HG02852 (cell line): ENCODE data around the gene OVCH1.

Experiments used
- ATAC-seq: cut with Tn5 transposase; IDR thresholded peaks from one replicate; pipeline ENCODE4 v1.9.1; 2021; ENCODE audit warnings: mild to moderate bottlenecking, moderate library complexity; ENCODE audit not compliant: unreplicated experiment

Gene OVCH1, protein sequence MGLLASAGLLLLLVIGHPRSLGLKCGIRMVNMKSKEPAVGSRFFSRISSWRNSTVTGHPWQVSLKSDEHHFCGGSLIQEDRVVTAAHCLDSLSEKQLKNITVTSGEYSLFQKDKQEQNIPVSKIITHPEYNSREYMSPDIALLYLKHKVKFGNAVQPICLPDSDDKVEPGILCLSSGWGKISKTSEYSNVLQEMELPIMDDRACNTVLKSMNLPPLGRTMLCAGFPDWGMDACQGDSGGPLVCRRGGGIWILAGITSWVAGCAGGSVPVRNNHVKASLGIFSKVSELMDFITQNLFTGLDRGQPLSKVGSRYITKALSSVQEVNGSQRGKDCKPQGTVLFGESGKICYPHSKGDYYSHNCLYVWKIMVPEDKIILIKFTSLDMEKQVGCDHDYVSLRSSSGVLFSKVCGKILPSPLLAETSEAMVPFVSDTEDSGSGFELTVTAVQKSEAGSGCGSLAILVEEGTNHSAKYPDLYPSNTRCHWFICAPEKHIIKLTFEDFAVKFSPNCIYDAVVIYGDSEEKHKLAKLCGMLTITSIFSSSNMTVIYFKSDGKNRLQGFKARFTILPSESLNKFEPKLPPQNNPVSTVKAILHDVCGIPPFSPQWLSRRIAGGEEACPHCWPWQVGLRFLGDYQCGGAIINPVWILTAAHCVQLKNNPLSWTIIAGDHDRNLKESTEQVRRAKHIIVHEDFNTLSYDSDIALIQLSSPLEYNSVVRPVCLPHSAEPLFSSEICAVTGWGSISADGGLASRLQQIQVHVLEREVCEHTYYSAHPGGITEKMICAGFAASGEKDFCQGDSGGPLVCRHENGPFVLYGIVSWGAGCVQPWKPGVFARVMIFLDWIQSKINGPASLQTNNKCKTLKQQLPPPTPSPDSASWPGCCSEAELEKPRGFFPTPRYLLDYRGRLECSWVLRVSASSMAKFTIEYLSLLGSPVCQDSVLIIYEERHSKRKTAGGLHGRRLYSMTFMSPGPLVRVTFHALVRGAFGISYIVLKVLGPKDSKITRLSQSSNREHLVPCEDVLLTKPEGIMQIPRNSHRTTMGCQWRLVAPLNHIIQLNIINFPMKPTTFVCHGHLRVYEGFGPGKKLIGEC

DNA sequence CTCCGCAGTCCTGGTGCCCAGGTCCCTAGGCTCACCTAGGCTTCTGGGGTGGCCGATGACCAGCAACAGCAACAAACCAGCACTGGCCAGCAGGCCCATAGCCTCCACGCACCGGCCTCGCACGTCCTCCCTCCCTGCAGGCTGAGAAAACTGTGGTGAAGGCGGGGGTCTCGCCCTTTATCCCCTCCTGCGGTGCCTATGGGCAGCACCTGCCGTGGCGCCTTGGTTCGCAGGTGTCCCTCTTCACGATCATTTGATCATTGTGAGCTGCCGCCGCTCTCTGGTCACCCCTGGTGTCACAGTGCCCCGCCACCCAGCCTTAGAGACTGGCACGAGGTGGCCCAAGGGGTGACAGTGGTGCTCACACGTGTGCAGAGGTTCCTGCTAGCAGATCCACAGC lies at the start of gene OVCH1:
TSS of gene OVCH1 (minus strand) at position 99 of the 400 bp plus-strand sequence. CDS start at position 99, 0 bp downstream.
- no peak for ATAC-seq

DNA sequence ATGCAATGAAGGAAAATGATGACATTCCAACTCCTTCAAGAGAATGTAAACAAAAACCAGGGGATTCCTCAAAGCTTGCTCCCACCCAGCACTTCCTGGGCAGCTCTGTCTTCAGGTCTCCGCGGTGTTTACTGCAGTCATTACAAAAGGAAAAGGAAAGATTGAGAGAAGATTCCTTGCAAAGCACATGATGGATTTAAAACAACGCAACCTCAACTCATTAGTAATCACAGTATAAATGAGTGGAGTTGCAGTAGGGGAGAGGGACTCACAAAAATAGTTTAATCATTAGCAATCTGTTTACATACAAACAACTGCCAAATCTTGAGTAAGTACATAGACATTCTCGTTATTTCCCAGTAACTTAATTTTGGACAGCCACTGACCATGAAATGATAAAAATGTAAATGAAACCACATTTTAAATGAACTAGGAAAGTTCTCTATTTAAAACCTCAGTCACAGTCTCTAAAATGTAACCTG lies 49.7 kb upstream of the OVCH1 start:
- ATAC-seq, result no peak

GRCh38 chr12:29546000-29546399 lies 48.5 kb upstream of the OVCH1 start:
- no peak for ATAC-seq

GRCh38 chr12:29545102-29545467 lies 47.6 kb upstream of the OVCH1 start:
- peak; percentile 95 for ATAC-seq

DNA sequence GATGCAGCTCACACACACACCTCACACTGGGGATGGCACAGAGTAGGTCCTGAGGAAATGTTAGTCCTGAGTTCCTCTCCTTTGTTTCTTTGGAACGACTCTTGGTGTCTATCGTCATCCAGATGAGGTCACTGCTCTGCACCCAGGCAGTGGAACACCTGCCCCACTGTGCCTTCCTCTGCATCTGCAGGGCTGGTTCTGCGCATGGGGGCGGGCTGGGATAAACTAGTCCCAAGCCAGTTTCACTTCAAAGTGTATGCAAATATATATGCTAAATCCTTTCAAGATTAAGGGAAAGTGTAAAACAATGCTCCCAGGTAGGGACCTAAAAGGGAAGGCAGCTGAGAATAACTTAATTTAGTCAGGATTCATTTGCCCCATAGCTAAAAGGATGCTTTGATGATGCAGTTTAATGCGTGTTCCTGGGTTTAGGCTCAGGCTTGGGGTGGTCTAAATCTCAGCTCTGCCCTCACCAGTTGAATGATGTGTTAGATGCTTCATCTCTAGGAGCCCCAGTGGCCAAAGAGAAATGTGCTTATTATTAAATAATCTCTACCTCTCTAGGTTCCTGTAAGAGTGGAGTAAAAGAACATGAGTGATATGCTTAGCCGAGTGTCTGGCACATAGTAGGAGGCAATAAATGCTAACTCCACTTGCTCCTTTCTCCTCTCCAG lies 47.1 kb upstream of the OVCH1 start:
- ATAC-seq, result peak; percentile 36

DNA sequence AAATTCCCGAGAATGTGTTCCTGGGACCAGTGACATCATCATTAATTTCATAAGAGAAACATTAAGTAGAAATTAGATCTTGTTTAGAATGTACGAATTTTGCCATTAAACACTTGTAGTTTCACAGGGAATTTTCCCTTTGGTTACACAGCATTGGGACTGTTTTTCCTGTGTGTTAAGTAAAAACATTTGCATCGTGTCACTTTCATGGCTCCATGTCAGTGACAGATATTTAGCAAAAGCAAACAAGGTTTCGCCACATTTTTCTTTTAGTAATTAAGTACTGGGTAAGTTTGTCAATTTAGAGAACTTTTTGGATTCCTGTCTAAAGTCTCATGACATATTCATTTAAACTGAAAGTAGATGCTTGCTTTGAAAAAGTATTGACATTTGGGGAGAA lies 45.5 kb upstream of the OVCH1 start:
- ATAC-seq, result no peak

- ATAC-seq, result no peak
These were observed 39.8 kb upstream of the OVCH1 start for GRCh38 chr12:29537298-29537697.

DNA sequence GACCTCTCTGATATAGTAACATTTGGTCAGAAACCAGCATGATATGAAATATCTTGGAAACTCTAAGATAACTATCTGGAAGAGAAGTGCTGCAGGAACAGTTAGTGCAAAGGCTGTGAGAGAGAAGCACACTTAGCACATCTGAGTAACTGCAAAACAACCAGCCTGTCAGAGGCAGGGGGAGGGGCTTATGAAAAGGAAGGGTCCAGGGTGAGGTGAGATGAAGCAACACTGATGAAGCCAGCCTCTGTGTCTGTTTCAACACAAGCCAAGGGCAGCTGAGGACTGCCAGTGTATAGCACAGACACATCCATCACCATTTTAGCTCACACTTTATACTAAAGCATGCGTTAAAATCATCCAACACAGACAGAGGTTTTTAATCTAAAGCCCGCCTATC lies 37.4 kb upstream of the OVCH1 start:
- ATAC-seq, result no peak

DNA sequence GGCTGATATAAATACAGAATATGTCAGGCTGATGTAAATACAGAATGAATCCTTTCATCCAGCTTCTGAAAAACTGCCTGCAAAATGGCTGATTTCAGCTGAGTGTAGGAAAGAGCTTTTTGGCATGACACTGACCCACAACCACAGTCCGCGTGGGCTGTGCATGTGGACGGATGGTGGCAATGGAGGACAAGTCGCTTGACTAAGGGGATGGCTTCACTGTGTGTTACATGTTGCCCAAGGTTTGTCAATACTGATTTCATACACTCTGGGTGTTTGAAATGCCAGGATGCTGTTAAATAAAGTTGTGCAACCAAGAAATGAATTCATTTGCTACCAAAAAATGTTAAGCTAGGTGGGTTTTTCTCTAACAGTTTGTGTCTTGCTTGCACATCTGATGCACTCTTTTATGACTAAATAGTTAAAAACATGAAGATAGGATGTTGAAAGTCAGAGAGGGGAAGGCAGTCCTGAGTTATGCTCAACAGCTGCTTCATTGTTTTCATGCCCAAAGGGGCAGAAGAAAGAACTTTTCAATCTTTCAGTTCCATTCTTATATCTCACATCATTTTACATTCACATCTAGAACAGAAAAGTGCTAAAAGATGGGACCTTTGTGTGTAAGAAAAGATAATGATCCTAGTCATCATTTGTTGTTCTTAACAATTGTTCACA lies 36.5 kb upstream of the OVCH1 start:
- ATAC-seq, result no peak

DNA sequence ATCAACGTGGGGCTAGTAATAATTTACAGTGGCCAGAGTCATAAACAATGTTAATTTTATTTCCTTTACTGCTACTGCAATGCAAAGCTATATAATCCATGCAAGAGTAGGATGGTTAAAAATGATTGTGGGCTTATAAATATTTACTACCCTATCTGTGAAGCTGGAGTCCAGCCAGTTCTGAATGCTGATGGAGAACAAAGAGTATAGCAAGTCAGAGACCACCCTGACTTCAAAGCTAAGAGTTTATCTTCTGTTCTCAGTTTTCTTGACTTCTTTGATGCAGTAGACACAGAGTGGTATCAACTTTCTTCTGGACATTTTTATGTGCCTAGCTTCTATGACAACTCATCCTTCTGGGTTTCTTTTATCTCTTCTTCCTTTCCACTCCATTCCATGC lies 34.0 kb upstream of the OVCH1 start:
- no peak for ATAC-seq

- no peak for ATAC-seq
These were observed 33.0 kb upstream of the OVCH1 start for GRCh38 chr12:29530436-29530835.

GRCh38 chr12:29528161-29528560 lies 30.7 kb upstream of the OVCH1 start:
- no peak for ATAC-seq

DNA sequence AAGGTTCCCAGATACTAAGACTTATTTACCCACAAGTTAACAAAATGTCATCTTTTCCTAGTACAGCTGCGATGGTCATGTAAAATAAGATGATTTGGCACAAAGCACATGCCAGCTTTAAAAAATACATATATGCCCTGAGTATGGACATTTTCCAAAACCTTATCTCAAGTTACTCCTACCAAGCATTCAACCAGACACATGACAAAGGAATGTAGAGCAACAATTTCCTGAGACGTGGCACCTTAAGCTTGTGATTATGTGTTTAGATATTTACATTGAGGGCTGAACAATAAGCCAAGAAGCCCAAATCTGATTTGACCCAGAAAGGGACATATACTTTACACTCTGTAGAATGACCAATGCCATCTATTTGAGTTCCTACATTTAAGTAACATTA lies 24.5 kb upstream of the OVCH1 start:
- no peak for ATAC-seq

GRCh38 chr12:29519585-29520182 lies 22.2 kb upstream of the OVCH1 start:
- ATAC-seq, result peak; percentile 44

- ATAC-seq, result peak; percentile 70
These were observed 20.9 kb upstream of the OVCH1 start for GRCh38 chr12:29518407-29518806.

GRCh38 chr12:29517264-29517663 lies 19.8 kb upstream of the OVCH1 start:
- ATAC-seq, result no peak

- ATAC-seq, result no peak
These were observed 19.0 kb upstream of the OVCH1 start for GRCh38 chr12:29516431-29516875.

DNA sequence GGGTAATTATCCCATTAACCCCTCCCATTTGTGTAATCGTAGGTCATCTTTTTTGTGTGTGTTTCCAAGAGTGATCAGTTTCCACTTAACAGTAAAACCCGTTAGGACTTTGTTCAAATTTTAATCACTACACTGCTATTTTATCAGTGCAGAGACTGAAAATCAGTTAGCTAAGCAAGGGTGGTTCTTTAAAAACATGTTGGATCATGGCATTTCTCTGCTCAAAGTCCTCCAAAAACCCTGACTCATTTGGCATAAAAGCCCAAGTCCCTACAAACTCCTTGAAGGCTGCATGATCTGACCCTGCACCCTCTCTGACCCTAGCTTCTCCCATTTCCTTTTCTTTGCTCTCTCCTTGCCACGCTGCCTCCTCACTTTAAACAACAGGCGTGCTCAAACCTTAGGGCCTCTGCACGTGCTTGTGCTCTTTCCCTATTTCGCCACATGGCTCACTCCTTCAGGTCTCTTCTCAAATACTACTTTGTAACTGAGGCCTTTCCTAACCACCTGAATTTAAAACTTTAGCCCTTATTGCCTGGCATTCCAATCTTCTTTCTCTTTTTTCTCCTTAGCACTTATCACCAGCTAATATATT lies 13.2 kb upstream of the OVCH1 start:
- ATAC-seq, result no peak

- ATAC-seq, result no peak
These were observed 12.0 kb upstream of the OVCH1 start for GRCh38 chr12:29509503-29509902.
